ENCODE data around the gene CENPP.

CENPP gene

GRCh38 chr9:92385477-92385876 is 59.7 kb downstream of the CENPP start:
- Histone ChIP-seq H3K4me3 (ENCODE audit: low read depth, low read length, poor library complexity, severe bottlenecking) (no peak overlapping the region), H3K9me2 (ENCODE audit: low read depth, low read length) (no peaks in the 10 kb centered on the region), H2AFZ (ENCODE audit: low read length) (no peak overlapping the region), H4K20me1 (ENCODE audit: insufficient read depth, low read length) (no peaks in the 10 kb centered on the region), H3K9me3 (ENCODE audit: low read length) (no peaks in the 10 kb centered on the region), H3K36me3 (ENCODE audit: insufficient read depth, low read length) (0 out of 2 replicates have a peak, but pooled peaks cover 10% of the 10 kb centered on the region), H3K4me2 (ENCODE audit: low read length) (no peak overlapping the region), H3K27ac (ENCODE audit: low read depth, low read length, poor library complexity, severe bottlenecking) (no peak overlapping the region), H3K79me2 (ENCODE audit: insufficient read depth, low read length) (no peaks in the 10 kb centered on the region), H3K27me3 (ENCODE audit: insufficient read depth, low read length) (no peaks in the 10 kb centered on the region), H3K4me1 (ENCODE audit: insufficient read depth, low read length, severe bottlenecking) (no peaks in the 10 kb centered on the region), H3K9ac (ENCODE audit: low read length) (no peak overlapping the region), H3F3A (ENCODE audit: insufficient read depth, low read length) (no peaks in the 10 kb centered on the region)
- TF ChIP-seq EZH2 (IDR thresholded peaks at IDR 0.05; ENCODE audit: borderline replicate concordance, low read length), result no peak
- no peak for TF ChIP-seq CTCF (IDR thresholded peaks at IDR 0.05; ENCODE audit: low read length)

GRCh38 chr9:92385953-92386352 is 60.2 kb downstream of the CENPP start:
- TF ChIP-seq CTCF (IDR thresholded peaks at IDR 0.05; ENCODE audit: low read length) (no peak), EZH2 (IDR thresholded peaks at IDR 0.05; ENCODE audit: borderline replicate concordance, low read length) (no peak)
- Histone ChIP-seq H3K4me3 (ENCODE audit: low read depth, low read length, poor library complexity, severe bottlenecking) (no peak overlapping the region), H3K27ac (ENCODE audit: low read depth, low read length, poor library complexity, severe bottlenecking) (no peak overlapping the region), H3K9me3 (ENCODE audit: low read length) (no peaks in the 10 kb centered on the region), H3K9ac (ENCODE audit: low read length) (no peak overlapping the region), H3K9me2 (ENCODE audit: low read depth, low read length) (no peaks in the 10 kb centered on the region), H3K4me1 (ENCODE audit: insufficient read depth, low read length, severe bottlenecking) (no peaks in the 10 kb centered on the region), H3K79me2 (ENCODE audit: insufficient read depth, low read length) (no peaks in the 10 kb centered on the region), H3F3A (ENCODE audit: insufficient read depth, low read length) (no peaks in the 10 kb centered on the region), H3K36me3 (ENCODE audit: insufficient read depth, low read length) (0 out of 2 replicates have a peak, but pooled peaks cover 5% of the 10 kb centered on the region), H3K4me2 (ENCODE audit: low read length) (no peak overlapping the region), H3K27me3 (ENCODE audit: insufficient read depth, low read length) (no peaks in the 10 kb centered on the region), H4K20me1 (ENCODE audit: insufficient read depth, low read length) (no peaks in the 10 kb centered on the region), H2AFZ (ENCODE audit: low read length) (no peak overlapping the region)

GRCh38 chr9:92392690-92393089 is 66.9 kb downstream of the CENPP start:
- Histone ChIP-seq H3K4me3 (ENCODE audit: low read depth, low read length, poor library complexity, severe bottlenecking) (no peak overlapping the region), H3K27ac (ENCODE audit: low read depth, low read length, poor library complexity, severe bottlenecking) (no peak overlapping the region), H3K9me2 (ENCODE audit: low read depth, low read length) (no peaks in the 10 kb centered on the region), H3K79me2 (ENCODE audit: insufficient read depth, low read length) (no peaks in the 10 kb centered on the region), H3K4me1 (ENCODE audit: insufficient read depth, low read length, severe bottlenecking) (no peaks in the 10 kb centered on the region), H2AFZ (ENCODE audit: low read length) (no peak overlapping the region), H4K20me1 (ENCODE audit: insufficient read depth, low read length) (no peaks in the 10 kb centered on the region), H3F3A (ENCODE audit: insufficient read depth, low read length) (no peaks in the 10 kb centered on the region), H3K27me3 (ENCODE audit: insufficient read depth, low read length) (no peaks in the 10 kb centered on the region), H3K36me3 (ENCODE audit: insufficient read depth, low read length) (peaks cover 3% of the 10 kb centered on the region; the same call in 1 of the 2 replicates), H3K9me3 (ENCODE audit: low read length) (peaks cover 5% of the 10 kb centered on the region; the same call in 1 of the 2 replicates), H3K9ac (ENCODE audit: low read length) (no peak overlapping the region), H3K4me2 (ENCODE audit: low read length) (no peak overlapping the region)
- no peak for TF ChIP-seq CTCF (IDR thresholded peaks at IDR 0.05; ENCODE audit: low read length)
- TF ChIP-seq EZH2 (IDR thresholded peaks at IDR 0.05; ENCODE audit: borderline replicate concordance, low read length), result no peak

All from OCI-LY1 (cell line).